ENCODE data around the gene NR2F1.

- TF ChIP-seq POLR2AphosphoS5 (IDR thresholded peaks at IDR 0.05; ENCODE audit: low read depth, low read length), result no peak
- no peak for TF ChIP-seq CTCF (IDR thresholded peaks at IDR 0.05 in 2 of 3, conservative IDR thresholded peaks at IDR 0.05 in 1 of 3; ENCODE audit: borderline replicate concordance in 1 of 3, insufficient read depth in 1 of 3, low read depth in 2 of 3, low read length in 2 of 3)
- TF ChIP-seq EZH2 (IDR thresholded peaks at IDR 0.05), result no peak
- TF ChIP-seq TCF7L2 (IDR thresholded peaks at IDR 0.05; ENCODE audit: borderline replicate concordance, extremely low read depth, insufficient read depth, insufficient read length), result no peak
- no peak for TF ChIP-seq POLR2A (IDR thresholded peaks at IDR 0.05; ENCODE audit: borderline replicate concordance, extremely low read depth, insufficient read depth, insufficient read length)
- no peak for TF ChIP-seq YY1 (IDR thresholded peaks at IDR 0.05; ENCODE audit: extremely low read depth, insufficient replicate concordance, low read depth, low read length)
Observed at GRCh38 chr5:93604644-93605515, 21.9 kb downstream of the NR2F1 start.

Data from HCT116 (cell line).